ENCODE measurements around the gene PVALB. TPM values are rescaled to one million over a fixed set of nuclear protein-coding genes. Genes with fewer than 3 reads are reported as not detected.

Gene PVALB
- polyA plus RNA-seq, 3 donors: 0.65 TPM; not detected in 2

DNA sequence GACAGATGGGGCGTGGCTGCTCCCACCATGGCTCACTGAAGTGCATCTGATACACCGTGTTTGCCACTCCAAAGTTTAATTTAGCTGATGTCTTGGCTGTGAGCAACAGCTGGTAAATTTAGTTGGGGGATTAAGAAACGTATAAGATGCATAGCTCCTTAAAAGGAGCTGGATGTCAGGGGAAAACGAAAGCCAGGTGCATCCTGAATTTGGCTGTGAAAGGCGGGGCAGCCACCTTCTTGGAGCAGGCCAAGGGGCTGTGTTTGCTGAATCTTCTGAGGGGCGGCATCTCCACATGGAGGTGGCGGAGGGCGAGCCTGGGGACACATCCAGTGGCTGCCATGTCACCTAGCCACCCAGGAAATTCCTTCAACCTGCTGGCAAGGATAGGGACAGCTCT is 23.3 kb upstream of the PVALB start:
- Histone ChIP-seq H3K4me3 (replicated peaks in 1 of 3; ENCODE audit: low read depth in 2 of 3, low read length in 3 of 3) (no peak overlapping the region), H3K79me2 (ENCODE audit: insufficient read depth, low read length) (no peaks in the 10 kb centered on the region), H3K27ac (ENCODE audit: low read depth in 1 of 2, low read length in 2 of 2) (no peak overlapping the region), H3K4me2 (replicated peaks; ENCODE audit: extremely low read depth, low read length, poor library complexity, severe bottlenecking) (no peak overlapping the region), H3K27me3 (ENCODE audit: control insufficient read depth in 2 of 2, insufficient read depth in 2 of 2, low read length in 2 of 2) (peaks cover 57 to 90% of the 10 kb centered on the region in 2 donors), H3K36me3 (replicated peaks in 1 of 2; ENCODE audit: control insufficient read depth in 1 of 2, insufficient read depth in 2 of 2, low read length in 2 of 2) (no peaks in the 10 kb centered on the region), H3K9me3 (replicated peaks in 1 of 2; ENCODE audit: control insufficient read depth in 1 of 2, insufficient read depth in 1 of 2, low read length in 2 of 2) (peaks cover 30 to 36% of the 10 kb centered on the region in 2 donors), H4K20me1 (ENCODE audit: insufficient read depth, low read length) (no peaks in the 10 kb centered on the region), H3K4me1 (ENCODE audit: control insufficient read depth in 1 of 2, insufficient read depth in 2 of 2, low read length in 2 of 2) (no peaks in the 10 kb centered on the region), H2AFZ (ENCODE audit: insufficient read depth, low read depth, low read length, poor library complexity, severe bottlenecking) (no peak overlapping the region), H3K9ac (ENCODE audit: insufficient read depth, low read length, poor library complexity, severe bottlenecking) (no peak overlapping the region)
- DNase-seq: no peak
- Mint-ChIP-seq H3K9me3 (peaks cover 18 to 47% (median 35%) of the 10 kb centered on the region in 7 donors), H3K36me3 (peaks cover 4 to 7% of the 10 kb centered on the region in 2 donors), H3K27me3 (ENCODE audit: low read depth in 3 of 3) (peaks cover 71 to 86% (median 81%) of the 10 kb centered on the region in 3 donors), H3K27ac (no peak overlapping the region), H3K4me1 (peaks cover 2% of the 10 kb centered on the region), H3K4me3 (peak overlapping the region in 1 of 2 donors; percentile 90)
- TF ChIP-seq, protein P1, sequence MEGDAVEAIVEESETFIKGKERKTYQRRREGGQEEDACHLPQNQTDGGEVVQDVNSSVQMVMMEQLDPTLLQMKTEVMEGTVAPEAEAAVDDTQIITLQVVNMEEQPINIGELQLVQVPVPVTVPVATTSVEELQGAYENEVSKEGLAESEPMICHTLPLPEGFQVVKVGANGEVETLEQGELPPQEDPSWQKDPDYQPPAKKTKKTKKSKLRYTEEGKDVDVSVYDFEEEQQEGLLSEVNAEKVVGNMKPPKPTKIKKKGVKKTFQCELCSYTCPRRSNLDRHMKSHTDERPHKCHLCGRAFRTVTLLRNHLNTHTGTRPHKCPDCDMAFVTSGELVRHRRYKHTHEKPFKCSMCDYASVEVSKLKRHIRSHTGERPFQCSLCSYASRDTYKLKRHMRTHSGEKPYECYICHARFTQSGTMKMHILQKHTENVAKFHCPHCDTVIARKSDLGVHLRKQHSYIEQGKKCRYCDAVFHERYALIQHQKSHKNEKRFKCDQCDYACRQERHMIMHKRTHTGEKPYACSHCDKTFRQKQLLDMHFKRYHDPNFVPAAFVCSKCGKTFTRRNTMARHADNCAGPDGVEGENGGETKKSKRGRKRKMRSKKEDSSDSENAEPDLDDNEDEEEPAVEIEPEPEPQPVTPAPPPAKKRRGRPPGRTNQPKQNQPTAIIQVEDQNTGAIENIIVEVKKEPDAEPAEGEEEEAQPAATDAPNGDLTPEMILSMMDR (IDR thresholded peaks at IDR 0.05): no peak
- WGBS (ENCODE audit: insufficient coverage): 59% methylated on average over 7 of the region's 8 CpGs
- intact Hi-C loops (cut with micrococcal nuclease): no loop called here

DNA sequence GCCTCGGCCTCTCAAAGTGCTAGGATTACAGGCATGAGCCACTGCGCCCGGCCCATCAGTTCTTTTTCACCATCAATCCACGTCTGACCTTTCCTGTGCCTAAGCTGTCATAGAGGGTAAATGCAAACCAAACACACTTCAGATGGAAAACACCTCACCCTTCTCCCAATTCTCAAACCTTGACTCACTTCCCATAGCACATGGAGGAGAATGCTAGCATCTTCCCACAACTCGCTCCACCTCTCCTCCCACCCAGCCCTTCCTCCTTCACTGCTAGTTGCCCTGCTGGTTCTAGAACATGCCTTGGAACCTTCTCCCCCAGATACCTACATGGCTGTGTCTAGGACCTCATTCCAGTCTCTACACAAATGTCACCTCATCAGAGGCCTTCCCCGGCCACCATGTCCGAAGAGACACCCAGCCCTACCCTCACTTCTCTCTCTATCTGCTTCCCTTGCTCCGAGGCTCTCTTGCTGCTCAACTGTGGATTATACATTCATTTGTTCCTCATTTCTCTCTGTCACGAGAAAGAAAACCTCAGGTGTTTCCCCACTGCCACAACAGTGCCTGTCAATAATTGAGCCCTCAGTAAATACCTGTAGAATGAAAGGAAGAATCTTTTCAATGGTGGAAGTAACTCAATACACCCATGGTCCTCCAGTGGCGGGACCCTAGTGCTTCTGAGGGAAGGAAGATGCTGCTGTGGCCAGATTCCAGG is 22.7 kb upstream of the PVALB start:
- Mint-ChIP-seq H3K4me1 (peaks cover 2% of the 10 kb centered on the region), H3K27ac (peak overlapping the region in 1 of 7 donors; percentile 39), H3K36me3 (peaks cover 4 to 7% of the 10 kb centered on the region in 2 donors), H3K9me3 (peaks cover 18 to 50% (median 35%) of the 10 kb centered on the region in 7 donors), H3K4me3 (peak overlapping the region in 1 of 2 donors; percentile 90), H3K27me3 (ENCODE audit: low read depth in 3 of 3) (peaks cover 73 to 86% (median 80%) of the 10 kb centered on the region in 3 donors)
- Histone ChIP-seq H3K27me3 (ENCODE audit: control insufficient read depth in 2 of 2, insufficient read depth in 2 of 2, low read length in 2 of 2) (peaks cover 57 to 90% of the 10 kb centered on the region in 2 donors), H3K27ac (ENCODE audit: low read depth in 1 of 2, low read length in 2 of 2) (no peak overlapping the region), H3K9ac (ENCODE audit: insufficient read depth, low read length, poor library complexity, severe bottlenecking) (no peak overlapping the region), H3K36me3 (replicated peaks in 1 of 2; ENCODE audit: control insufficient read depth in 1 of 2, insufficient read depth in 2 of 2, low read length in 2 of 2) (no peaks in the 10 kb centered on the region), H3K79me2 (ENCODE audit: insufficient read depth, low read length) (no peaks in the 10 kb centered on the region), H4K20me1 (ENCODE audit: insufficient read depth, low read length) (no peaks in the 10 kb centered on the region), H3K4me2 (replicated peaks; ENCODE audit: extremely low read depth, low read length, poor library complexity, severe bottlenecking) (no peak overlapping the region), H3K4me1 (ENCODE audit: control insufficient read depth in 1 of 2, insufficient read depth in 2 of 2, low read length in 2 of 2) (no peaks in the 10 kb centered on the region), H2AFZ (ENCODE audit: insufficient read depth, low read depth, low read length, poor library complexity, severe bottlenecking) (no peak overlapping the region), H3K4me3 (replicated peaks in 1 of 3; ENCODE audit: low read depth in 2 of 3, low read length in 3 of 3) (no peak overlapping the region), H3K9me3 (replicated peaks in 1 of 2; ENCODE audit: control insufficient read depth in 1 of 2, insufficient read depth in 1 of 2, low read length in 2 of 2) (peaks cover 35 to 41% of the 10 kb centered on the region in 2 donors)
- DNase-seq: peak in 1 of 3 donors; percentile 37
- intact Hi-C loops (cut with micrococcal nuclease): no loop called here
- TF ChIP-seq, protein P1 (IDR thresholded peaks at IDR 0.05): no peak
- WGBS (ENCODE audit: insufficient coverage): 100% methylated on average over 5 of the region's 10 CpGs

Measured in CD14-positive monocyte (primary cell).